GM18499 (cell line): ENCODE results near the gene PRKD3.
"Not testable (repeated sequence)": the region's sequence is repeated elsewhere in the genome, so short reads cannot be mapped to it uniquely, and the experiment has no call there.

Experiments used
- ATAC-seq: cut with Tn5 transposase; IDR thresholded peaks from one replicate; pipeline ENCODE4 v1.9.1; 2021; ENCODE audit warnings: moderate number of reproducible peaks; ENCODE audit not compliant: insufficient read depth, unreplicated experiment

Gene PRKD3

GRCh38 chr2:37318401-37318800, 6.2 kb downstream of the PRKD3 start:
- ATAC-seq, result peak; percentile 78

GRCh38 chr2:37317746-37318145, 6.9 kb downstream of the PRKD3 start:
- no peak for ATAC-seq

- no peak for ATAC-seq
These were observed 8.5 kb downstream of the PRKD3 start for GRCh38 chr2:37316181-37316580.

- no peak for ATAC-seq
These were observed 9.3 kb downstream of the PRKD3 start for GRCh38 chr2:37315364-37315763.

- no peak for ATAC-seq
These were observed 17.1 kb downstream of the PRKD3 start for GRCh38 chr2:37307500-37307899.

- no peak for ATAC-seq
These were observed 18.6 kb downstream of the PRKD3 start for GRCh38 chr2:37306024-37306423.

GRCh38 chr2:37302701-37303252, 21.9 kb downstream of the PRKD3 start:
- no peak for ATAC-seq

GRCh38 chr2:37301408-37301807, 23.2 kb downstream of the PRKD3 start:
- ATAC-seq, result no peak

- ATAC-seq, result no peak
These were observed 24.1 kb downstream of the PRKD3 start for GRCh38 chr2:37300578-37300977.

- no peak for ATAC-seq
These were observed 24.5 kb downstream of the PRKD3 start for GRCh38 chr2:37300146-37300545.

GRCh38 chr2:37297632-37298031, 27.0 kb downstream of the PRKD3 start:
- ATAC-seq, result no peak

- ATAC-seq, result no peak
These were observed 29.1 kb downstream of the PRKD3 start for GRCh38 chr2:37295469-37296073.

- ATAC-seq, result not testable (repeated sequence)
These were observed 29.8 kb downstream of the PRKD3 start for GRCh38 chr2:37294858-37295257.

- ATAC-seq, result no peak
These were observed 33.0 kb downstream of the PRKD3 start for GRCh38 chr2:37291680-37292079.

- no peak for ATAC-seq
These were observed 36.7 kb downstream of the PRKD3 start for GRCh38 chr2:37287966-37288365.

GRCh38 chr2:37284381-37284780, 40.3 kb downstream of the PRKD3 start:
- no peak for ATAC-seq

GRCh38 chr2:37283207-37283606, 41.4 kb downstream of the PRKD3 start:
- no peak for ATAC-seq

- ATAC-seq, result no peak
These were observed 41.9 kb downstream of the PRKD3 start for GRCh38 chr2:37282746-37283145.

- no peak for ATAC-seq
These were observed 42.7 kb downstream of the PRKD3 start for GRCh38 chr2:37281916-37282315.

GRCh38 chr2:37276291-37276690, 48.3 kb downstream of the PRKD3 start:
- ATAC-seq, result no peak
